MM.1S (cell line): ENCODE measurements around the gene GNRH2.

Experiments
- DNase-seq: peaks from one replicate; pipeline ENCODE4 v3.0.0-alpha.2; 2015
- H2AFZ ChIP-seq: fragments of 300-600 bp; sonication (generic); 2 replicates; pipeline ENCODE4 v1.6.0; 2016; ENCODE audit warnings: antibody characterized with exemption, low read length
- H3F3A ChIP-seq: fragments of 300-600 bp; sonication (generic); 2 replicates; pipeline ENCODE4 v1.6.1; 2016; ENCODE audit warnings: mild to moderate bottlenecking, antibody characterized with exemption, low read length, moderate library complexity, mixed read lengths; ENCODE audit not compliant: insufficient read depth
- H3K27ac ChIP-seq: fragments of 300-600 bp; sonication (generic); 2 replicates; pipeline ENCODE4 v1.5.1; 2016; ENCODE audit warnings: mild to moderate bottlenecking, low read length
- H3K27me3 ChIP-seq: fragments of 300-600 bp; sonication (generic); replicated peaks from 2 replicates; pipeline ENCODE4 v1.6.0; 2016; ENCODE audit warnings: low read length; ENCODE audit not compliant: insufficient read depth
- H3K36me3 ChIP-seq: fragments of 300-600 bp; sonication (generic); replicated peaks from 2 replicates; pipeline ENCODE4 v1.6.1; 2016; ENCODE audit warnings: mild to moderate bottlenecking, low read length, mixed read lengths; ENCODE audit not compliant: insufficient read depth
- H3K4me1 ChIP-seq: fragments of 300-600 bp; sonication (generic); 2 replicates; pipeline ENCODE4 v1.6.1; 2016; ENCODE audit warnings: low read length, mixed read lengths
- H3K4me2 ChIP-seq: fragments of 300-600 bp; sonication (generic); 2 replicates; pipeline ENCODE4 v1.6.0; 2016; ENCODE audit warnings: low read depth, low read length
- H3K4me3 ChIP-seq: fragments of 300-600 bp; sonication (generic); 2 replicates; pipeline ENCODE4 v1.5.1; 2016; ENCODE audit warnings: low read length, mixed read lengths
- H3K79me2 ChIP-seq: fragments of 300-600 bp; sonication (generic); 2 replicates; pipeline ENCODE4 v1.6.1; 2016; ENCODE audit warnings: mixed run types, low read length, mixed read lengths
- H3K9ac ChIP-seq: fragments of 300-600 bp; sonication (generic); 2 replicates; pipeline ENCODE4 v1.6.1; 2016; ENCODE audit warnings: low read length, mixed read lengths
- H3K9me2 ChIP-seq: fragments of 300-600 bp; sonication (generic); replicated peaks from 2 replicates; pipeline ENCODE4 v1.6.1; 2016; ENCODE audit warnings: mild to moderate bottlenecking, low read length, mixed read lengths; ENCODE audit not compliant: insufficient read depth
- H3K9me3 ChIP-seq: fragments of 300-600 bp; sonication (generic); replicated peaks from 2 replicates; pipeline ENCODE4 v1.6.1; 2016; ENCODE audit warnings: mild to moderate bottlenecking, low read length, mixed read lengths; ENCODE audit not compliant: insufficient read depth
- H4K20me1 ChIP-seq: fragments of 300-600 bp; sonication (generic); 2 replicates; pipeline ENCODE4 v1.6.1; 2016; ENCODE audit warnings: mild to moderate bottlenecking, low read length, moderate library complexity, mixed read lengths; ENCODE audit not compliant: insufficient read depth
- EZH2 ChIP-seq: fragments of 300-600 bp; sonication (generic); optimal IDR thresholded peaks from 2 replicates; pipeline ENCODE3; 2017; ENCODE audit warnings: low read depth, mild to moderate bottlenecking, antibody characterized with exemption, low read length, mixed read lengths
- EZH2phosphoT487 ChIP-seq: fragments of 300-600 bp; sonication (generic); IDR thresholded peaks from 2 replicates; pipeline ENCODE4 v1.6.1; 2018; ENCODE audit warnings: antibody characterized with exemption, low read length
- TF ChIP-seq, protein P1 (sequence below): fragments of 300-600 bp; sonication (generic); IDR thresholded peaks from 2 replicates; pipeline ENCODE4 v1.5.1; 2016; ENCODE audit warnings: antibody characterized with exemption, low read length, mixed read lengths

The GNRH2 gene

DNA sequence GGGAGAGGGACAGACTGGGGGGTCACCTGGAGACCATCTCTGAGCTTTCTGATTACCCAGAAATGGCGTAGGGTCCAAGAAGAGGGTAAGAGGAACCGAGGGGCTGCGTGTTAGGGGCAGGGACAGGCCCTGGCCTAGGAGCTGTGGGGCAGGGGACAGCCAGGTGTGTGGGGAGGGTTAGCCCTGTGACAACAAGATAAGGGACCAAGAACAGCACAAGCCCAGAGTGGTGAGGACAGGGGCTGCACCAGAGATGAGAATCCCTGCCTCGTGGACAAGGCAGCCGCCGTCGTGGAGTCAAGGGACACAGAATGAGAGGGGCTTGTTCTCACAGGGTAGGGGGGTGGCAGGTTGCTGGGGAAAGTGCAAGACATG lies 41.6 kb downstream of the GNRH2 start:
- no peaks in the 10 kb centered on the region for H3K9me2 ChIP-seq
- no peaks in the 10 kb centered on the region for H3K36me3 ChIP-seq
- no peaks in the 10 kb centered on the region for H3F3A ChIP-seq
- TF ChIP-seq EZH2phosphoT487 (no peak), EZH2 (no peak)
- TF ChIP-seq, protein P1, sequence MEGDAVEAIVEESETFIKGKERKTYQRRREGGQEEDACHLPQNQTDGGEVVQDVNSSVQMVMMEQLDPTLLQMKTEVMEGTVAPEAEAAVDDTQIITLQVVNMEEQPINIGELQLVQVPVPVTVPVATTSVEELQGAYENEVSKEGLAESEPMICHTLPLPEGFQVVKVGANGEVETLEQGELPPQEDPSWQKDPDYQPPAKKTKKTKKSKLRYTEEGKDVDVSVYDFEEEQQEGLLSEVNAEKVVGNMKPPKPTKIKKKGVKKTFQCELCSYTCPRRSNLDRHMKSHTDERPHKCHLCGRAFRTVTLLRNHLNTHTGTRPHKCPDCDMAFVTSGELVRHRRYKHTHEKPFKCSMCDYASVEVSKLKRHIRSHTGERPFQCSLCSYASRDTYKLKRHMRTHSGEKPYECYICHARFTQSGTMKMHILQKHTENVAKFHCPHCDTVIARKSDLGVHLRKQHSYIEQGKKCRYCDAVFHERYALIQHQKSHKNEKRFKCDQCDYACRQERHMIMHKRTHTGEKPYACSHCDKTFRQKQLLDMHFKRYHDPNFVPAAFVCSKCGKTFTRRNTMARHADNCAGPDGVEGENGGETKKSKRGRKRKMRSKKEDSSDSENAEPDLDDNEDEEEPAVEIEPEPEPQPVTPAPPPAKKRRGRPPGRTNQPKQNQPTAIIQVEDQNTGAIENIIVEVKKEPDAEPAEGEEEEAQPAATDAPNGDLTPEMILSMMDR = no peak
- no peaks in the 10 kb centered on the region for H4K20me1 ChIP-seq
- H3K9ac ChIP-seq = no peak overlapping the region
- H3K4me1 ChIP-seq = no peaks in the 10 kb centered on the region
- H3K4me2 ChIP-seq = no peak overlapping the region
- DNase-seq = no peak
- H2AFZ ChIP-seq = no peak overlapping the region
- peaks cover 28% of the 10 kb centered on the region for H3K27me3 ChIP-seq
- H3K79me2 ChIP-seq = no peaks in the 10 kb centered on the region
- no peaks in the 10 kb centered on the region for H3K9me3 ChIP-seq
- H3K27ac ChIP-seq = no peak overlapping the region
- no peak overlapping the region for H3K4me3 ChIP-seq

DNA sequence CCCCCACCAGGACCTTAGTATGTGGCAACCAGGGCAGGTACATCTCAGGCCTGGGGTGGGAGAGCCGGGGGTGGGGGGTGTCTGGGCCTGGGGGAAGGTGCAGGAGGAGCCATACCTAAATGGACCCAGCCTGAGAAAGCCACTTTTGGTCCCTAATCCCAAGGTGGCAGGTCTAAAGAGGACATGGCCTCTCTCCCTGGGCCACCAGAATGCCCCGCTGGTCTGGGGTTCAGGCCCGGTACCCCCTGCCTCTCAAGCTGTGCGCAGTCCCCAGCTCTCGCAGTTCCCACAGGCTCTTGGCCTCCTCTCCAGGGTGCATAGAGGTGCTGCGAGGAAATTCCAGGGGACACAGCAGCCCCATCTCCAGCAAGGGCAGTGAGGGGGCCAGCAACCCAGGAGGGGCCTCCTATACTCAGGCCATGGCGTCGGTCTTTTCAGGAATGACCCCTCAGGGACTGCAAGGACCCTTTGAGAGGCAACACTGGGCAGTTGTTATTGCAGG lies 42.2 kb downstream of the GNRH2 start:
- Histone ChIP-seq H3K4me2 (no peak overlapping the region), H3K27me3 (peaks cover 28% of the 10 kb centered on the region), H3K4me1 (no peaks in the 10 kb centered on the region), H3K9me2 (no peaks in the 10 kb centered on the region), H3K9ac (no peak overlapping the region), H3K79me2 (no peaks in the 10 kb centered on the region), H3K9me3 (no peaks in the 10 kb centered on the region), H3K27ac (no peak overlapping the region), H3K36me3 (no peaks in the 10 kb centered on the region), H4K20me1 (no peaks in the 10 kb centered on the region), H3K4me3 (no peak overlapping the region), H3F3A (no peaks in the 10 kb centered on the region), H2AFZ (no peak overlapping the region)
- no peak for DNase-seq
- no peak for TF ChIP-seq EZH2phosphoT487
- no peak for TF ChIP-seq EZH2
- TF ChIP-seq, protein P1 = no peak

DNA sequence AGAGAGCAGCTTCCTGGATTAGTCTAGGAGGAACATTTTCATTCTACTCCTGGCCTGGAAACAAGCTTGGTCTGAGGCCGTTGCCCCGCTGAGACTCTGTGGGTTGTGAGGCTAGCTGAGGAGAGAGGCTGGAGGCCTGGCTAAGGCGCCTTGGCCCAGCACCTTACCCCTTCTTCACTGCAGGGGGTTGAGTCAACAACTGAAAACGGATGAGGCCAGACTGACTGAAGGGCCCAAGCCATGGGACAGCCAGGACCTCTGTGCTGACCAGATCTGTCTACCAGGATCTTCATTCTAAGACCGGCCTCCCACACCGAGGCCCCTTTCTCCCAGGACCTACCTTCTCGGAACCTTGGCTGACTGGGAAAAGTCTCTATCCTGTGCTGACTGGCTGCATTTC lies 44.6 kb downstream of the GNRH2 start:
- DNase-seq = no peak
- Histone ChIP-seq H3K36me3 (no peaks in the 10 kb centered on the region), H4K20me1 (no peaks in the 10 kb centered on the region), H3K27me3 (peaks cover 27% of the 10 kb centered on the region), H3F3A (no peaks in the 10 kb centered on the region), H3K9me3 (no peaks in the 10 kb centered on the region), H3K4me3 (no peak overlapping the region), H3K27ac (no peak overlapping the region), H3K4me2 (no peak overlapping the region), H3K9ac (no peak overlapping the region), H3K4me1 (no peaks in the 10 kb centered on the region), H3K79me2 (no peaks in the 10 kb centered on the region), H3K9me2 (no peaks in the 10 kb centered on the region), H2AFZ (no peak overlapping the region)
- TF ChIP-seq EZH2 = no peak
- TF ChIP-seq, protein P1 = no peak
